Caco-2 (cell line): Measurements from ENCODE around the gene NNAT. TPM values are rescaled to one million over a fixed set of nuclear protein-coding genes. Genes with fewer than 3 reads are reported as not detected.

ENCODE experiments used
- BruUV-seq: library from RNA; stranded (reverse); fragments of 400-500 nt; replicated peaks from 2 replicates; lab custom pipeline; 2021; lab: Mats Ljungman, UMichigan
- CTCF ChIA-PET: fragments of 300-600 bp; sonication (Branson Sonifier 250); formaldehyde crosslinking; loops from one replicate; lab custom pipeline; 2022; ENCODE audit warnings: antibody characterized with exemption; lab: Charles Lee
- POLR2A ChIA-PET: fragments of 300-600 bp; sonication (Branson Sonifier 250); formaldehyde crosslinking; loops from one replicate; lab custom pipeline; 2022; ENCODE audit warnings: antibody characterized with exemption; lab: Charles Lee
- DNase-seq, 2 experiments: peaks; one replicate each; pipeline versions ENCODE4 v3.0.0 to v3.0.0-alpha.2; 2020 to 2022
- H3K27me3 ChIP-seq: replicated peaks from 2 replicates; pipeline ENCODE4 v1.6.0; 2011; ENCODE audit warnings: low read length; ENCODE audit not compliant: control insufficient read depth, insufficient read depth
- H3K36me3 ChIP-seq: 2 replicates; pipeline ENCODE4 v1.5.1; 2011; ENCODE audit warnings: low read length; ENCODE audit not compliant: control insufficient read depth, insufficient read depth
- H3K4me1 ChIP-seq: fragments of 250-450 bp; sonication (Bioruptor Pico); 2 replicates; pipeline ENCODE4 v1.5.1; 2020; ENCODE audit warnings: mild to moderate bottlenecking
- H3K4me3 ChIP-seq: 2 replicates; pipeline ENCODE4 v1.5.1; 2011; ENCODE audit warnings: low read depth, mild to moderate bottlenecking, control low read depth, low read length
- H3K9me3 ChIP-seq: fragments of 250-450 bp; sonication (Bioruptor Pico); 2 replicates; pipeline ENCODE4 v1.5.1; 2020; ENCODE audit warnings: mild to moderate bottlenecking, moderate library complexity
- H3K27ac Mint-ChIP-seq: one replicate; pipeline ENCODE4 v1.8.0; 2022; ENCODE audit warnings: mixed read lengths; ENCODE audit not compliant: unreplicated experiment
- H3K27me3 Mint-ChIP-seq: one replicate; pipeline ENCODE4 v1.8.0; 2022; ENCODE audit warnings: mixed read lengths; ENCODE audit not compliant: insufficient read depth, unreplicated experiment
- H3K36me3 Mint-ChIP-seq: one replicate; pipeline ENCODE4 v1.8.0; 2022; ENCODE audit warnings: mild to moderate bottlenecking, mixed read lengths; ENCODE audit not compliant: insufficient read depth, unreplicated experiment
- H3K4me1 Mint-ChIP-seq: one replicate; pipeline ENCODE4 v1.8.0; 2022; ENCODE audit warnings: low read depth, mixed read lengths; ENCODE audit not compliant: unreplicated experiment
- H3K4me3 Mint-ChIP-seq: one replicate; pipeline ENCODE4 v1.8.0; 2022; ENCODE audit warnings: mild to moderate bottlenecking, moderate library complexity, mixed read lengths; ENCODE audit not compliant: unreplicated experiment
- H3K9me3 Mint-ChIP-seq: one replicate; pipeline ENCODE4 v1.8.0; 2022; ENCODE audit warnings: mixed read lengths; ENCODE audit not compliant: unreplicated experiment
- CTCF ChIP-seq, 2 experiments: fragments of 200-600 bp in 1 of 2; IDR thresholded peaks; 1 replicate in 1 of 2; 2 replicates in 1 of 2; pipeline versions ENCODE4 v1.5.1 to v1.8.0; 2011 to 2022; ENCODE audit warnings: antibody characterized with exemption in 1 of 2, control low read depth in 1 of 2, inconsistent platforms in 1 of 2, low read depth in 1 of 2, low read length in 1 of 2, mild to moderate bottlenecking in 1 of 2, moderate library complexity in 1 of 2; ENCODE audit not compliant: insufficient read depth in 1 of 2, severe bottlenecking in 1 of 2, unreplicated experiment in 1 of 2
- intact Hi-C: fragments of 100-400 bp; cut with micrococcal nuclease; formaldehyde crosslinking; loops from one replicate; pipeline ENCODE4 v1.10.0; 2022; ENCODE audit not compliant: unreplicated experiment
- total RNA-seq: library from RNA; stranded (reverse); gene quantifications from 2 replicates; pipeline ENCODE4 v1.2.3, GENCODE V29; 2022

NNAT gene
- total RNA-seq, 1 experiment from 2014 or later, result not detected

GRCh38 chr20:37503256-37503927, 17.7 kb upstream of the NNAT start:
- CTCF ChIA-PET, result interaction anchor here (0.9 kb wide), 2 partner anchors 40 to 308 kb away, joined by 3 to 4 read pairs; no protein-coding TSS in a partner anchor
- no peaks in the 10 kb centered on the region for H3K27me3 Mint-ChIP-seq
- H3K4me1 Mint-ChIP-seq, result no peaks in the 10 kb centered on the region
- no peak overlapping the region for H3K27ac Mint-ChIP-seq
- intact Hi-C loops, result no loop called here
- Histone ChIP-seq H3K36me3 (no peaks in the 10 kb centered on the region), H3K4me3 (no peak overlapping the region), H3K27me3 (no peaks in the 10 kb centered on the region), H3K9me3 (no peaks in the 10 kb centered on the region), H3K4me1 (peaks cover 7% of the 10 kb centered on the region)
- no peaks in the 10 kb centered on the region for H3K36me3 Mint-ChIP-seq
- TF ChIP-seq CTCF (IDR thresholded peaks at IDR 0.05; ENCODE audit: insufficient read depth in 1 of 2, low read depth in 1 of 2, low read length in 1 of 2, severe bottlenecking in 1 of 2, unreplicated experiment in 1 of 2), result no peak
- POLR2A ChIA-PET, result no interaction called here
- no TSS peak for BruUV-seq
- H3K9me3 Mint-ChIP-seq, result no peaks in the 10 kb centered on the region
- peak in 1 of 2 experiments; percentile 35 for DNase-seq
- no peak overlapping the region for H3K4me3 Mint-ChIP-seq

GRCh38 chr20:37504404-37505096, 16.5 kb upstream of the NNAT start:
- CTCF ChIA-PET, result no interaction called here
- no peak for TF ChIP-seq CTCF (IDR thresholded peaks at IDR 0.05; ENCODE audit: insufficient read depth in 1 of 2, low read depth in 1 of 2, low read length in 1 of 2, severe bottlenecking in 1 of 2, unreplicated experiment in 1 of 2)
- intact Hi-C loops, result no loop called here

GRCh38 chr20:37505263-37506151, 15.5 kb upstream of the NNAT start:
- H3K9me3 ChIP-seq, result no peaks in the 10 kb centered on the region
- intact Hi-C loops, result no loop called here
- no peaks in the 10 kb centered on the region for H3K36me3 ChIP-seq
- H3K27me3 Mint-ChIP-seq, result no peaks in the 10 kb centered on the region
- no peak overlapping the region for H3K27ac Mint-ChIP-seq
- H3K4me3 Mint-ChIP-seq, result no peak overlapping the region
- peak in 1 of 2 experiments; percentile 40 for DNase-seq
- CTCF ChIA-PET, result interaction anchor here (0.5 to 0.9 kb wide), 4 partner anchors 14 to 1078 kb away, joined by 3 to 4 read pairs (median 4); no protein-coding TSS in a partner anchor
- no peaks in the 10 kb centered on the region for H3K4me1 Mint-ChIP-seq
- peaks cover 7% of the 10 kb centered on the region for H3K4me1 ChIP-seq
- TF ChIP-seq CTCF (IDR thresholded peaks at IDR 0.05; ENCODE audit: insufficient read depth in 1 of 2, low read depth in 1 of 2, low read length in 1 of 2, severe bottlenecking in 1 of 2, unreplicated experiment in 1 of 2), result no peak
- POLR2A ChIA-PET, result interaction anchor here (0.5 to 1.0 kb wide), 2 partner anchors 13 to 164 kb away, joined by 3 read pairs; no protein-coding TSS in a partner anchor
- no peaks in the 10 kb centered on the region for H3K9me3 Mint-ChIP-seq
- H3K27me3 ChIP-seq, result no peaks in the 10 kb centered on the region
- H3K4me3 ChIP-seq, result no peak overlapping the region
- no TSS peak for BruUV-seq
- peaks cover 5% of the 10 kb centered on the region for H3K36me3 Mint-ChIP-seq

More at GRCh38 chr20:37504404-37505096, 16.5 kb upstream of the NNAT start:
- Mint-ChIP-seq H3K4me3 (no peak overlapping the region), H3K27ac (no peak overlapping the region), H3K9me3 (no peaks in the 10 kb centered on the region), H3K4me1 (no peaks in the 10 kb centered on the region), H3K36me3 (no peaks in the 10 kb centered on the region), H3K27me3 (no peaks in the 10 kb centered on the region)
- peak; percentile 47 to 49 for DNase-seq
- Histone ChIP-seq H3K4me1 (peaks cover 7% of the 10 kb centered on the region), H3K4me3 (no peak overlapping the region), H3K36me3 (no peaks in the 10 kb centered on the region), H3K27me3 (no peaks in the 10 kb centered on the region), H3K9me3 (no peaks in the 10 kb centered on the region)
- no TSS peak for BruUV-seq
- POLR2A ChIA-PET, result no interaction called here
